ENCODE results near the gene PGF.
"Not testable (repeated sequence)": the region's sequence is repeated elsewhere in the genome, so short reads cannot be mapped to it uniquely, and the experiment has no call there.

The PGF gene

GRCh38 chr14:74942181-74942580, 13.2 kb downstream of the PGF start:
- no peak for DNase-seq (ENCODE audit: low read depth)

DNA sequence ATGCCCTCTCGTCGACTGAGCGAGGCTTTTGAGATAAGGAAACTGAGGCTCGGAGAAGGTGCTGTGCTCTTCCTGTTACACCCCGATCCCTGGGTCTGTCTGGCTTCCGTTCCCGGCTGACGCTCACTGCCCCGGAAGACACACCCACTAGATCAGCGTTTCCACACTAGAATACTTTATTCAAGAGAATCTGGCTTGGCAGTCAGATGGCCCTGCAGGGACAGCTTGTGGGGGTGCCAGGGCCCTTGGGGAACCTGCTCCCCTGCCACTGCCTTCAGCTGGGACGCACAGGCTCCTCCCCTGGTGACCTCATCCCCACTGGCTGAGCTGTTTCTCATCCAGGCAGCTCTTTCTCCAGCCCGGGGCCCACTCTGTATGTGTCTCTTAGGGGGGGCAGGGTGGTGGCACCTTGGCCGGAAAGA, 13.7 kb downstream of the PGF start:
- DNase-seq (ENCODE audit: low read depth), result no peak

DNA sequence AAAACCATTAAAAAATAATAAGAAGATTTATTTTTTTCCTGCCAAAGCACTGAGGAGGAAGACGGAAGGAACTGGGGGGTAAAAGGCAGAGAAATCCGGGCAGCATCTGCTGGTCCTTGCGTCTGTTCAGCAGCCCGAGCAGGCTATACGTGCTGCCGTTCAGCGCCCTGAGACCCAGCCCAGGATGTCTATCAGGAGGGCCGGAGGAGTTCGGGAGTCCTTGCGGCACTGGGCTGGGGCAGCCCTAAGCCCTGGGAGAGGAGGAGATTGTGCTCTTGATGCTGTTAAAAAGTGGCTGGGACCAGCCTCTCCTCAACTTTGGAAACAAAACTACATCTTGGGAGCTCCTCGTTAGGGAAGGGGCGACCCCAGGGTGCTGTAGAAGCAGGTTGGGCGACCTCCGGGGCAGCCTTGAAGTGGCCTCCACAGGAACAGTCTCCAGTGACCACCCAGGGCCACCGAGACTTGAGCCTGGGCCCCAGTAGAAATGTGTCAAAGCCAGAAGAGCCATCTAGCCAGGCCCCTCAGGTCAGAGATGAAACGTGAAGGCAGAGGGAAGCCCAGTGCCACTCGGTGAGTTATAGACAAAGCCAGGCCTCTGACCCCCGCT, 14.3 kb downstream of the PGF start:
- DNase-seq (ENCODE audit: low read depth), result no peak

- no peak for DNase-seq (ENCODE audit: low read depth)
These were observed 16.6 kb downstream of the PGF start for GRCh38 chr14:74938531-74939495.

DNA sequence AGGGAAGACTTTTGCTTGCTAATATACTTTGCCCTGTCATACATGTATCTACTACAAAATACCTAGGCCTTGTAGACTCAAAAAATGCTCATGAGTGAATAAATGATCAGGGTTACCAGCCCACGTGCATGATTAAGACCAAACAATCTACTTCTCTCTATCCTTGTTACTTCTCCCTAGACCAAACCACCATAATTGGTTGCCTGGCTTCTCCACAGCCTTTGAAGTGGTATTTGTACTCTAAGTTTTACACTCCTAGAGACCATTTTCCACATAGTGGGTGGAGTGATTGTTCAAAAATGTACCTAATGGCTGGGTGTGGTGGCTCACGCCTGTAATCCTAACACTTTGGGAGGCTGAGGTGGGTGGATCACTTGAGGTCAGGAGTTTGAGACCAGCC, 18.2 kb downstream of the PGF start:
- DNase-seq (ENCODE audit: low read depth), result no peak

GRCh38 chr14:74936731-74937130, 18.7 kb downstream of the PGF start:
- no peak for DNase-seq (ENCODE audit: low read depth)

GRCh38 chr14:74936151-74936550, 19.2 kb downstream of the PGF start:
- no peak for DNase-seq (ENCODE audit: low read depth)

- no peak for DNase-seq (ENCODE audit: low read depth)
These were observed 20.1 kb downstream of the PGF start for GRCh38 chr14:74935360-74935680.

DNA sequence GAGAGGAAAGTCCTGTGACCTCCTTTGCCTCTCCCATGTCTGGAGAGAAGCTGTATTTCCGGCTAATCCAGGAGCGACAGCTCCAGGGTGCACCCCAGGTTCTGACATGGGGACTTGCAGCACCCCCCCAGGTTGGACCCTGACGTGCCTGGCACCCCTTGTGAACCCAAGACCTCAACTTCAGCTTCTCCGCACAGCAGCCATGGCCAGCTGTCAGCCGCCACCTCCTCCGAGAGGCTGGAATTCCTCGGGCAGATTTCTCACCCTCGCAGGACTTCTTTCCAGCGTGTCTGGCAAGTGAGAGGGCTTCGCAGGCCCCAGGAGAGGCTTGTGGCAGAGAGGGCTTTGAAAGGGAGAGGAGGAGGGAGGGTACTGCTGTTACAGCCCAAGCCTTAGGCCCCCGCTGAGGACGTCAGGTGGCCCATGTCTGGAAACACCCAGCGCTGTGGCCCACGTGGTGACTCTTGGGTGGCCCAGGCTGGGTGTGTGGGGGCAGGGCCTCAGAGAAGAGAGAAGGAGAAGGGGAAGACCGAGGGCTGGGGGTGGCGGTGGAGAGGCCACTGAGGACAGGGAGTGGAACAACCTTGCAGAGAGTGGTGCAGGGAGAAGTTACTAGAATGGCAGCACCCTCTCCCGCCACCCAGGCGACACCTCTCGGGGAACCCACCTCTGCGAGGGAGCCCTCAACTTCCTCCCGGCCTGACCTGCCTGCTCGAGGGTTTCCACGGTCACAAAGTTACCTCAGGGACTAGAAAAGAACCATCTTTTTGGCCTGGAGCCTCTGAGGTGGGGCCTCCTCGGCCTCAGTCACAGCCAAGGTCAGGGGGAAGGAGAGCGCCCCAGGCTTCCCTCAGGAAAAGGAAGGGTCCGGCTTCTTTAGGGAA, 20.7 kb downstream of the PGF start:
- DNase-seq (ENCODE audit: low read depth), result no peak

DNA sequence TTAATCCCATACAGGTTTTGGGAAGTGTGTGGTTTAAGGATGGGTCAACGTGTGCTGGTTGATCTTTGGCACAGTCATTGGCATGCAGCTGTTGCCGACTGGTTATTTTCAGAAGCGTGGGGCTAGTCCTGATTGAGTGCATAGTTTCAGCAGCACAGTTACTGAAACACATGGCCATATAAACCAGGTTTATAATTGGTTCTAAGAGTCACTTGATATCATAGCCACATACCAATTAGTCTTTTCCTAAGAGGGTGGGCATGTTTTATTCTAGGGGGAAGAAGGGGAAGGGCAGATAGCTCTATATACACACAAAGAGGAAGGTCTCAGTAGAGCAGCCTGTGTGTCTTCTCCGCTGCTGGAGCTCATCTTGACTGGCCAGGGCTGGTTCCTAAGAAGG, 21.4 kb downstream of the PGF start:
- DNase-seq (ENCODE audit: low read depth), result no peak

- DNase-seq (ENCODE audit: low read depth), result not testable (repeated sequence)
These were observed 22.5 kb downstream of the PGF start for GRCh38 chr14:74932936-74933335.

- DNase-seq (ENCODE audit: low read depth), result no peak
These were observed 22.9 kb downstream of the PGF start for GRCh38 chr14:74932401-74932901.

DNA sequence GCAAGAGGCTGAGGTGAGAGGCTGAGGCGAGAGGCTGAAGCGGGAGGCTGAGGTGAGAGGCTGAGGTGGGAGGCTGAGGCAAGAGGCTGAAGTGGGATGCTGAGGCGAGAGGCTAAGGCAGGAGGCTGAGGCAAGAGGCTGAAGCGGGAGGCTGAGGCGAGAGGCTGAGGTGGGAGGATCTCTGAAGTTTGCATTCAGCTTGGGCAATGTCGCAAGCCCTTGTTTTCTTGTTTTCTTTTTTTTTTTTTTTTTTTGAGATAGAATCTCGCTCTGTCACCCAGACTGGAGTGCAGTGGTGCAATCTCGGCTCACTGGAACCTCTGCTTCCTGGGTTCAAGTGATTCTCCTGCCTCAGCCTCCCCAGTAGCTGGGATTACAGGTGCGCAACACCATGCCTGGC, 23.7 kb downstream of the PGF start:
- DNase-seq (ENCODE audit: low read depth), result not testable (repeated sequence)

DNA sequence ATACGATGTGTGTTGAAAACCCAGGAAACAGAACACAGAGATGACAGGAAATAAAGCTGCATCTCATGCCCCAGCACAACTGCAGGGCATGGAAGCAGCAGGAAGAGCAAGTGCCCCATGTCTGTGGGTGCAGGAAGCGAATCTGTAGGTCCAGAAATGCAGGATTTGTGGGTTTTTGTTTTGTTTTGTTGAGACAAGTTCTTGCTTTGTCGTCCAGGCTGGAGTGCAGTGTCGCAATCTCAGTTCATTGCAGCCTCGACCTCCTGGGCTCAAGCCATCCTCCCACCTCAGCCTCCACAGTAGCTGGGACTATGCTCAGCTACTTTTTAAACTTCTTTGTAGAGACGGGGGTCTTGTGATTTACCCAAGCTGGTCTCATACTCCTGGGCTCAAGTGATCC, 26.2 kb downstream of the PGF start:
- DNase-seq (ENCODE audit: low read depth), result no peak

DNA sequence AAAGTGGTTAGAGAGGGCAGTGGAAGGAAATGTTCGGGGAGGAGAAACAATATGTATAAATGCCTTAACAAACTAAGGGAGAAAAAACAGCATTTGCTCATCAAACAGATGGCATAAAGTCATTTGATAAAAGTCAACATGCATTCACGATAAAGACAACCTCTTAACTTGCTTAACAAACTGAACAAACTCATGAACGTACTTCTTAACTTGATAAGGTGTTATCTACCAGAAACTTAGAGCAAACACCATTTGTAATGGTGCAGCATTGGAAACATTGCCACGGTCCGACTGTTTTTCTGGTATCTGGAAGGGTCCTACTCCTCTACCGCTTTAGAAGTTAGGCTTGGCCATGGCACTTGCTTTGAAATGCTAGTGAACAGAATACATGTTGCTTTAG, 28.2 kb downstream of the PGF start:
- DNase-seq (ENCODE audit: low read depth), result no peak

GRCh38 chr14:74924061-74924460, 31.3 kb downstream of the PGF start:
- DNase-seq (ENCODE audit: low read depth), result no peak

GRCh38 chr14:74922752-74923401, 32.5 kb downstream of the PGF start, which contains the start of gene RPS6KL1:
TSS of gene RPS6KL1 (minus strand) at chr14:74923260. CDS start at chr14:74921541, 1,719 bp downstream.
- no peak for DNase-seq (ENCODE audit: low read depth)

- DNase-seq (ENCODE audit: low read depth), result no peak
These were observed 33.2 kb downstream of the PGF start for GRCh38 chr14:74921987-74922751.

GRCh38 chr14:74921053-74921620, 34.3 kb downstream of the PGF start:
- no peak for DNase-seq (ENCODE audit: low read depth)

- no peak for DNase-seq (ENCODE audit: low read depth)
These were observed 35.1 kb downstream of the PGF start for GRCh38 chr14:74920281-74920680.
